Vagina (tissue), 2 donors: ENCODE data around the gene DGKH.

Experiments
- POLR2A ChIP-seq, 2 donors: fragments of 450-650 bp; IDR thresholded peaks; one replicate each; pipeline ENCODE4 v1.6.1; 2017; ENCODE audit warnings: antibody characterized with exemption in 2 of 2, mild to moderate bottlenecking in 2 of 2, moderate library complexity in 2 of 2
- TF ChIP-seq, protein P1 (sequence below), 3 experiments: fragments of 450-650 bp in 2 of 3; fragments of 200-600 bp in 1 of 3; sonication (generic) in 1 of 3; IDR thresholded peaks; one replicate each; pipeline ENCODE4 v1.5.1; 2017 to 2019; ENCODE audit warnings: antibody characterized with exemption in 3 of 3, mild to moderate bottlenecking in 2 of 3, moderate library complexity in 2 of 3

GRCh38 chr13:42107421-42107820 lies 59.0 kb downstream of the DGKH start:
- TF ChIP-seq, protein P1, sequence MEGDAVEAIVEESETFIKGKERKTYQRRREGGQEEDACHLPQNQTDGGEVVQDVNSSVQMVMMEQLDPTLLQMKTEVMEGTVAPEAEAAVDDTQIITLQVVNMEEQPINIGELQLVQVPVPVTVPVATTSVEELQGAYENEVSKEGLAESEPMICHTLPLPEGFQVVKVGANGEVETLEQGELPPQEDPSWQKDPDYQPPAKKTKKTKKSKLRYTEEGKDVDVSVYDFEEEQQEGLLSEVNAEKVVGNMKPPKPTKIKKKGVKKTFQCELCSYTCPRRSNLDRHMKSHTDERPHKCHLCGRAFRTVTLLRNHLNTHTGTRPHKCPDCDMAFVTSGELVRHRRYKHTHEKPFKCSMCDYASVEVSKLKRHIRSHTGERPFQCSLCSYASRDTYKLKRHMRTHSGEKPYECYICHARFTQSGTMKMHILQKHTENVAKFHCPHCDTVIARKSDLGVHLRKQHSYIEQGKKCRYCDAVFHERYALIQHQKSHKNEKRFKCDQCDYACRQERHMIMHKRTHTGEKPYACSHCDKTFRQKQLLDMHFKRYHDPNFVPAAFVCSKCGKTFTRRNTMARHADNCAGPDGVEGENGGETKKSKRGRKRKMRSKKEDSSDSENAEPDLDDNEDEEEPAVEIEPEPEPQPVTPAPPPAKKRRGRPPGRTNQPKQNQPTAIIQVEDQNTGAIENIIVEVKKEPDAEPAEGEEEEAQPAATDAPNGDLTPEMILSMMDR (IDR thresholded peaks at IDR 0.05), result no peak
- no peak for TF ChIP-seq POLR2A (IDR thresholded peaks at IDR 0.05)
